IMR-90 (cell line): ENCODE results near the gene ZNF692.

Source experiments
- BHLHE40 ChIP-seq: fragments of 150-350 bp; IDR thresholded peaks from 2 replicates; pipeline ENCODE4 v1.6.1; 2016; ENCODE audit warnings: mild to moderate bottlenecking, low read depth, low read length
- CHD1 ChIP-seq: IDR thresholded peaks from 2 replicates; pipeline ENCODE4 v1.6.1; 2012; ENCODE audit warnings: low read depth, low read length, improper control_type of control experiment
- CTCF ChIP-seq: conservative IDR thresholded peaks from 2 replicates; pipeline ENCODE4 v1.5.1; 2012; ENCODE audit warnings: mild to moderate bottlenecking, low read depth, low read length, improper control_type of control experiment
- ELK1 ChIP-seq: fragments of 150-350 bp; IDR thresholded peaks from 2 replicates; pipeline ENCODE4 v1.6.1; 2016; ENCODE audit warnings: low read depth, mild to moderate bottlenecking, low read length, moderate library complexity, borderline replicate concordance
- FOS ChIP-seq: fragments of 150-350 bp; IDR thresholded peaks from 2 replicates; pipeline ENCODE4 v1.6.1; 2016; ENCODE audit warnings: low read depth, low read length
- POLR2A ChIP-seq: IDR thresholded peaks from 2 replicates; pipeline ENCODE4 v1.6.1; 2012; ENCODE audit warnings: mild to moderate bottlenecking, low read depth, low read length
- RAD21 ChIP-seq: IDR thresholded peaks from 2 replicates; pipeline ENCODE4 v1.6.1; 2012; ENCODE audit warnings: low read length, improper control_type of control experiment
- RFX5 ChIP-seq: IDR thresholded peaks from 2 replicates; pipeline ENCODE4 v1.8.0; 2012; ENCODE audit warnings: low read depth, mild to moderate bottlenecking, low read length, moderate library complexity
- SMC3 ChIP-seq: fragments of 150-350 bp; IDR thresholded peaks from 2 replicates; pipeline ENCODE4 v1.6.1; 2016; ENCODE audit warnings: low read depth, mild to moderate bottlenecking, antibody characterized with exemption, low read length, moderate library complexity
- USF2 ChIP-seq: fragments of 150-350 bp; IDR thresholded peaks from 2 replicates; pipeline ENCODE4 v1.6.1; 2017; ENCODE audit warnings: mild to moderate bottlenecking, antibody characterized with exemption, low read length, low read depth

- TF ChIP-seq POLR2A (no peak), CTCF (no peak), RAD21 (no peak), FOS (no peak), BHLHE40 (no peak), USF2 (no peak), RFX5 (no peak), SMC3 (no peak), CHD1 (no peak), ELK1 (no peak)
Measured at GRCh38 chr1:248805876-248806275, 53.0 kb downstream of the ZNF692 start.
